Measurements from ENCODE around the gene KIFC1.

The KIFC1 gene

DNA sequence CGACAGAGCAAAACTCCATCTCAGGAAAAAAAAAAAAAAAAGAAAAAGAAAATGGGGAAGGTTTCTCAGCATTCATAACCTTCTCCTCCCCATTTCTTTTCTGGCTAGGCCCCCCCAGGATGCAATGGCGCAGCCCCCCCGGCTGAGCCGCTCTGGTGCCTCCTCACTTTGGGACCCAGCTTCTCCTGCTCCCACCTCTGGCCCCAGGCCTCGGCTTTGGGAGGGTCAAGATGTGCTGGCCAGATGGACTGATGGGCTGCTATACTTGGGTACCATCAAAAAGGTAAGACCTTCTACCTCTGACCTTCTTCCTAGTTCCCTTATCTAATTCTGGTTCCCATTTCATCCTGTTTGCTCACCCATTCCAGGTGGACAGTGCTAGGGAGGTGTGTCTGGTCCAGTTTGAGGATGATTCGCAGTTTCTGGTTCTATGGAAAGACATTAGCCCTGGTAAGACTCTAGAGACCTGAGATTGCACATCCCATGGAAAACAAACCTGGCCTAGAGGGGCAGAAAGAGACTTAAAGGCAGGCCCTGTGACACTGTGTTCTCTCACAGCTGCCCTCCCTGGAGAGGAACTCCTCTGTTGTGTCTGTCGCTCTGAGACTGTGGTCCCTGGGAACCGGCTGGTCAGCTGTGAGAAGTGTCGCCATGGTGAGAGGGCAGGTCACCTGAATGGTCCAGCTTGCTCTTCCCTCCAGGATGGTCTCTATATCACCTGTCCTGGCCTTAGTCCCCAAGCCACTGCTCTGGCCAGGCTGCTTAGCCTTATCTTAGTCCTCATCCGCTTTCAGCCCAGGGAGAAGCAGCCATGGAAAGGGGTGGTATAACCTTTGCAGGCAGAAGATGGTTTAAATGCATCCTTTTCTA lies 20.8 kb downstream of the KIFC1 start:
- DNase-seq = no peak

DNA sequence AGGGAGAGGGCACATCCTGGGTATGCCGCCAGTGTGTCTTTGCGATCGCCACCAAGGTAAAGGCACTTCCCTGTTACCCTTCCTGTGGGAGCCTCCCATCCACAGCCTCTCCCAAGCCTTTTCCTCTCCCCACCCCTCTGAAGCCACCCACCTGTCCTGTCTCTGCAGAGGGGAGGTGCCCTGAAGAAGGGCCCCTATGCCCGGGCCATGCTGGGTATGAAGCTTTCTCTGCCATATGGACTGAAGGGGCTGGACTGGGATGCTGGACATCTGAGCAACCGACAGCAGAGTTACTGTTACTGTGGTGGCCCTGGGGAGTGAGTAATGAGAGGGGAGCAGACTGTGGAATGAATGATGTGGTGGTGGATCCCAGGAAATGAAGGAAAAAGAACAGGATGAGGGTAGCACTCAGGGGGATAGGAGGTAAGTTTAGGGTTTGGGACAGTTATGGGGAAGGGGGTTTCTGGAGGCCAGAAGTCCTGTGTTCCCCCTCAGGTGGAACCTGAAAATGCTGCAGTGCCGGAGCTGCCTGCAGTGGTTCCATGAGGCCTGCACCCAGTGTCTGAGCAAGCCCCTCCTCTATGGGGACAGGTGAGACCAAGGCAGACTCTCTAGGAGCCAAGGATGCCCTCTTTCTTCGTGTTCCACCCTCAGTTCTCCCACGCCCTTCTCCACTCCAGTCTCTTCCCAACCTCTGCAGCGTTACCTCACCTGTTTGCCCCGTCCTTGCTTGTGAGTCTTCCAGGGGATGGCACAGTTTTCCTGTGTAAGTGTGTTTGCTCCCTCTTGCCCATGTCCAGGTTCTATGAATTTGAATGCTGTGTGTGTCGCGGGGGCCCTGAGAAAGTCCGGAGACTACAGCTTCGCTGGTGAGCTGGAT lies 21.9 kb downstream of the KIFC1 start:
- DNase-seq = no peak

DNA sequence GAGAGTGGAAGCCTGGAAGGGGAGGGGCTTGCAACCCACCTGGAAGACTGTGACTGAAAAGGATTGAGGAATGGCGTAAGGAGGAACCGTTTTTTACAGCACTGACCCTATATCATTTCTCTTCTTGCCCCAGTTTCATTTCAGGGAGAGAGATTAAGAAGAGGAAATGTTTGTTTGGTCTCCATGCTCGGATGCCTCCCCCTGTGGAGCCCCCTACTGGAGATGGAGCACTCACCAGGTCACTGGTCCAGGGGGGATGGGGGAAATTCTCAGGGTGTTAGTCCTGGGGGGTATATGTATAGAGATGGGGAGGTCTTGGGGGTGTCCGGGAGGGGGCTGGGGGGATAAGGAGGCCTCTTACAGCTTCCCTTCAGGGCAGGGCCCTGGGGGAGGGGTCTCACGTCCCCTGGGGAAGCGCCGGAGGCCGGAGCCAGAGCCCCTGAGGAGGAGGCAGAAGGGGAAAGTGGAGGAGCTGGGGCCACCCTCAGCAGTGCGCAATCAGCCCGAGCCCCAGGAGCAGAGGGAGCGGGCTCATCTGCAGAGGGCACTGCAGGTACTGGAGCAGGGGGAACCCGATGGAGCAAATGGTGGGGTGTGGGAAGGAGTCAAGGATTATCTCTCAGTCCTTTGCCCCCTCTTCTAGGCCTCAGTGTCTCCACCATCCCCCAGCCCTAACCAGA lies 23.1 kb downstream of the KIFC1 start:
- DNase-seq = no peak

DNA sequence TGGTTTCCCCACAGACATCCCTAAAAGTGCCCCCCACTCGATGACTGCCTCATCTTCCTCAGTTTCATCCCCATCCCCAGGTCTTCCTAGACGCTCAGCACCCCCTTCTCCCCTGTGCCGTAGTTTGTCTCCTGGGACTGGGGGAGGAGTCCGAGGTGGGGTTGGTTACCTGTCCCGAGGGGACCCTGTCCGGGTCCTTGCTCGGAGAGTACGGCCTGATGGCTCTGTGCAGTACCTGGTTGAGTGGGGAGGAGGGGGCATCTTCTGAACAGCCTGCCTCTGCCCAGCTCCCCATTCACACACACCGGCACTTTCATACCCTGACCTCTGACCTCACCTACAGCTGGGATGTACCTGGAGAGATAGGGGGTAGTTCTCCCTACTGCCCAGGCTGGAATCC lies 24.2 kb downstream of the KIFC1 start:
- no peak for DNase-seq

DNA sequence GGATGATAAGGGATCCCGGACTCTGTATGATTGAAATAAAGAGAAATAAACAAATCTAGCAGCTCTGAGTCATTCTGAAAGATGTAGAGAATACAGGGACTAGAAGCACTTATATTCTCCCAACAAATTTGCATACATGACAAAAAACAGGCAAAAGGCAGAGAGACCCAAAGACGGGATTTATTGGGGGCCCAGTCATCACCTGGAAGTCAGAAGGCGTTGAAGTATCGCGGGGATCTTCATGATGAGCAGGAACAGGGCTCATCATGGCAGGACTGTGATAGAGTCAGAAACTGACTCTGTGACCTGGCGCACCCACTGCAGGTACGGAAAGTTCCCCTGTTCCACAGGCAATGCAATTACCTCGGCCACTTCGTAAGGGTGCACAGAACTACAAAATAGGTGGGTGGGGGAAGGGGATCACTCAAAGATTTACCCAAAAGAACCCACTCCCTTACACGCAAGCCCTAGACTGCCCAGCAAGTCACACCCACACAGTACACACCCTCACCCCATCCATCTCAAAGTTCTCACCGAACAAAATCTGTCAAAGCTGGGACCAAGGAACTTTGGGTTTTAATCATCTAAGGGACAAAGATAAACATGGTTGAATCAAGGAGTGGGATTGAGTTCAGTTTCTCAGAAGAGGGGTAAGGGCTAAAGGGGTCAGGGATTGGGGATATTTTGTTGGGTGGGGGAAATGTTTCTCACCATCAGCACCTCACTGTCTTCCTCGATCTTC lies 24.9 kb downstream of the KIFC1 start:
- DNase-seq = no peak

DNA sequence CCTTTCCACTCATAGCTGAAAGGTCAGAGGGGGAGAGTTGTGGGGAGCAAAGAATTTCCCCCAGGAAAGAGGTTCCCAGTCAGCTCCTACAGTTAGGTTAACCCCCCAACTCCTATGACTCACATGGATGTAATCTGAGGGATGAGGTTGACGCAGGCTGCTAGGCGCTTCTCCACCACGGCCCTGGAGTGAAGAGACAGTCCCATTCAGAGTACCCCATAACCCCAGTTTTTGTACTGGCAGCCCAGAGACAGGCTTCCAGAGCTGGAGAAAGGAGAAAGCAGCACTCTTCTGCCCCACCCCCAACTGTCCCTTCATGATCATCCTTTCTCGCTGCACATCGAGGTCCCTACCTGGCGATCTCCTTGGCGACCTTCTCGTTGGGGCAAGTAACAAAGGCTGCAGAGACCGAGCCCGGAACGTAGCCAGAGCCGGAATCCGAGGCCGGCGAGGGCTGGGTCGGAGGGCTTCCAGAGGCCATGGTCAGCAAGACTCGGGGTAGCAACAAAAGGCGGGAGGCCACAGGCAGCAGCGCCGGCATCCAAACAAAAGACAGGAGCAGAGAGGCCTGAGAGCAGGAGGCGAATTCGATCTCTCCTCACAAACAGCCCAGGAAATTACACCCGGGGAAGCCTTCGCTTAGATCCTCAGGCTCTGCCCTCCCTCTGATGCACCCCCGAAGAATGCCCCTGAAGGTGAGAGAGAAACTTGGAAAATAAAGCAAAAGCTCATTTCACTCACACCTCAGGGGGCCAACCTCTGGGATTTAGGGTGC lies 25.7 kb downstream of the KIFC1 start:
- no peak for DNase-seq

DNA sequence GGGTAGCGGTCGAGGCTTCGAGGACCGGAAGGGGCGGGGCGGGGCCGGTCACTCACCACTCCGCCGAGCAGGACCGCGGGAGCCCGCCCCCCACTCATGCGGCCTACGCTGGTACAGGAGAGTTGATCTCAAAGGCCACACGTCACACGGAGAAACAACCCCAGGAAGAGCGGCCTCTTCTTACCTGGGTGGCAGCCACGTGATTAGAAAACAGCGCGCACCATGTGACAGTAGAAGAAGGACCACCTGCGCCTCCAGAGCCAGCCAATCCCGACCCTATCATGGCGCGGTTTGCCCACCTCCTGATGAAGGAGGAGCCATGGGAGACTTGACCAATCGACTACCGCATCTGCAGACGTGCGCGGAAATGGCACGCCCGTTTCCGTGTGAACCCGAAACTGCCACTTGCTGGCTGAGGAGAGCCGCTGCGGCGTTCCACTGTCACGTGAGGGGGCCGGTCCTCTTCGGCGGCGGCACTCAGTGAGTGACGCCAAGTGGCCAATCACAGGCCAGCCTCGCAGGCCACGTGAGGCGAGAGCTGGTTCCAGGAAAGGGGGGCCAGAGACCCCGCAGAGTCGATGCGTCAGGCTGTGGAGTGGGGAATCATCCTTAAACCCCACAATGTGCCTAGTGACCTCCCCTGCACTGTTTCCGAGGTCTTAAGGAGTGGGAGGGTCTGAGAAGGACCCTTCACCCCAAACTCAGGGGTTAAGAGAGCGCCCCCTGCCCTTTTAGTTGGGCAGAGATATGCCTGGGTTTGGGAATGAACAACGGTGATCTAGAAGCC lies 26.5 kb downstream of the KIFC1 start, which contains the start of gene CUTA:
CUTA (minus strand) TSS at position 205 of the 787 bp plus-strand sequence; CDS start at position 98, 107 bp downstream.
- peak; percentile 98 for DNase-seq

DNA sequence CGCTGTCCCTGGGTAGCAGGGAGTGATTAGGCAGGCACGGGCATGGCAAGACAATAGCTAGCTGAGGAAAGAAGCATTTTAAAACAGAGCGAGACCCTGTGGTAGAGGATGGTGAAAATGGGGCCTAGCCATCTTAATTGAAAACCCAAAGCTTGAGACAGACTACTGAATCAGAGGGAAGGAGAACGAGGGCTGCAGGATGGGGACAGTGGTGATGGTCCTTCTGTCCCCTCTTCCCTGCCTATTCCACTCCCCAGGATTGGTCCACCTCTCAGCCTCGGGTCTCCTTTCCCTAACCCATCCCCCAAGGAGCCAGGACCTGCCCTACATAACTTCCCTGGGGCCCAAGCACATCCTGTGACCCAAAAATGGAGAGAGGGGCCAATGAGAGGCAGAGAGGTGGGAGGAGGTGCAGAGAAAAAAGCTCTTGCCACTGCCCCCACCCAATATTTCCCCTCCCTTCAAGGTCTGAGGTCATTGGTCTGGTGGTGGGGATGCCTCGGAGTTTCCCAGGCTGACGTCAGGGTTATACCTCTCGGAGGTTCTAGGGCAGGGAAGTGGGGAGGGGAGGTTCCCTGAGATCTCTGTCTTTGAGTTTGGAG lies 27.2 kb downstream of the KIFC1 start:
- no peak for DNase-seq

DNA sequence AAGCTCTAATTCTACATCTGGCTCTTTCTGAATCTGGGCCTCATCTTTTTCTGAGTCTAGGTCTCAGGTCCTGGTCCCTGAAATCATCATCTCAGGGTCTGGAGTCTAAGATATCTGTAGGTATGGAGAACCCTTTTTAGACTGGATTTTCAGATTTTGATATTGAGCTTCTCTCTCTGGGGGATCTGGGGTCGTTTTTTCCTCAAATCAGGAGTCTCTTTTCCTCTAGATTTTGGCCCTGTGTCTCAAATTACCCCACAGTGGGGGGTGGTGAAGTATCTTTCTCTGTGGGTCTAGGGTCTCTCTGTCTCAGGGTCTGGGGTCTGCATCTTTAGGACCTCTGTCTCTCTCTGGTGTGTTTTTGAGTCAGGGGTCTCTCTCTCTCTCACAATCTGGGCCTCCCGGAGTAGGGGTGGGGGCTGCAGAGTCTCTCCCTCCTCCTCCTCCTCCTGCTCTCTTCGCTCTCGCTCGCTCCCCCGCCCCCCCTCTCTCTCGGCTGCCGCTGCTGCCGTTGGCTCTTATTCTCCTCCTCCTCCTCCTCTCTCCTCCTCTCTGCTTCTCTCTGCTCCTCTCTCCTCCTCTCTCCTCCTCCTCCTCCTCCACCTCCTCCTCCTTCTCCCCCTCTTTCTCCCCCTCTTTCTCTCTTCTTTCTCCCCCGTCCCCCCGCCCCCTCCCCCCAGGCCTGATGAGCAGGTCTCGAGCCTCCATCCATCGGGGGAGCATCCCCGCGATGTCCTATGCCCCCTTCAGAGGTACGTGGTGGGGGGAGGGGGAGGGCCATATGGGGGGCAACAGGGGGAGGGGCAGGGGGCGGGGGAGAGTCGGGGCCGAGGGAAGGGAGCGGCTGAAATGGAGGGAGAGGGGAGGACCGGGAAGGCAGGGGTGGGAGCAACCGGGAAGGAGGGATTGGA lies 28.2 kb downstream of the KIFC1 start, which contains the start of gene SYNGAP1:
SYNGAP1 (plus strand) TSS at position 486 of the 911 bp plus-strand sequence; CDS start at position 686, 200 bp downstream.
- DNase-seq = peak; percentile 74

DNA sequence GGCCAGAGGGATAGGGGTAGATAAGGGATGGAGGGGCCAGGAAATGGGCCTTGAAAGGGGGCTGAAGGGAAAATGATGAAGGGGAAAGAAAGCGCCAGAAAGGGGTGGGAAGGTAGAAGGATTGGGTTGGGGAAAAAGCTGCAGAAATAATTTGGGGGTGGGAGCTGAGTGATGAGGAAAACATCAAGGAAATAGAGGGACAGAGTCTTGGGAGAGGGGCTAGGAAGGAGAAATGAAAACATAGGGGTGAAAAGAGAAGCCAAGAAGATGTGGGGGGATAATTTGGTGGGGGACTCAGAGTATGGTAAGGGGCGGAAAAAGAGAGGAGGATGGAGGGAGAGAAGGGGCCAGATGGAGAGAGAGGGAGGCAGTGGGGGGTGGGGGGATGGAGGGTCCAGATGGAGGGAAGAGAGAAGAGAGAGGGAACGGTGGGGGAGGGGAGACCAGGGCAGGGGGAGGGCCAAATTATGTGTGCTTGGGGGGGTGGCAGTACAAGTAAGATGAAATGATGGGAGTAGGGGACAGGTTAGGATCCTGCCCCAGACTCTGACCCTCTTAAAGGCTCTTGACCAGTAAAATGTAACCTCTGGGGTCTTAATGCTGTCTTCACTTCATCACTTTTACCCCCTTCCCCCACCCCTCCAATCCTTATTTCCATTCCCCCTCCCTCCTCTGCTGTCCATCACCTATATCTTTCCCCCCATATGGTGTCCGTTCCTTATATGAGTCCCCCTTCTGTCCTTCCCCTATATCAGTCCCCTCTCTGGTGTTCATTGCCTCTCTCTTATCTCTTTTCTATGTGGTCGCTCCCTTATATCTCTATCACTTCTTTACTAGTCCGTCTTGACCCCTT lies 29.1 kb downstream of the KIFC1 start:
- peak; percentile 13 for DNase-seq

DNA sequence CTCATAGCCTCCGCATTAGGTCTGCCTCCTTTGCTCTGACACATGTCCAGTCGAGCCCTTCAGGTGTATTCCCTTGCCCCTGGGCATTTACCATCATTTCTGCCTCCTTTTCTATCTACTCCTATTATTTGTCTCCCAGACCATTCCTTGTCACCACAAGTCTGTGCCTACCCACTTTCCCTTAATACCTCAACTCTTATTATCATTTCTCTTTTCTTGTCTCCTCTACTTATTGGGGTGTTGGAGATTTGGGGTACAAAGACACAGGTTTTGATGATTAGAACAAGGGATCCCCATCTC lies 29.7 kb downstream of the KIFC1 start:
- DNase-seq = no peak

DNA sequence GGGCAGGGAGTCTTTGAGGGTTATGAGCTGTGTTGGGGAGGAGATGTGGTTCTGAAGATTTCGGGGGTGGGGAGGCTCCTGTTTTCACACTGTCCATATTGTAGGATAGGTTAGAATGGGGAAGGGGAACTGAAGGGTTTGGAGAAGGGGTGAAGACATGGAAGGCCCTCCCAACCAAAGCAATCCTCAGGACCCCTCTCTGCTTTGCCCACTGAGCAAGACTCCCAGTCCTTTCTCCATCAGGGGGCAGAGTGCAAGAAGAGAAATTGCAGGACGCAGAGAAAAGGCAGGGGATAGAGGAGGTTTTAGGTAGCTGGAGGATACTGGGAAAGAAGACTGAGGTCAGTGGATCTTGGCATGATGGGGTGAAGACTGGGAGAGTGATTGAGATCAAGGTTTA lies 32.2 kb downstream of the KIFC1 start:
- no peak for DNase-seq

DNA sequence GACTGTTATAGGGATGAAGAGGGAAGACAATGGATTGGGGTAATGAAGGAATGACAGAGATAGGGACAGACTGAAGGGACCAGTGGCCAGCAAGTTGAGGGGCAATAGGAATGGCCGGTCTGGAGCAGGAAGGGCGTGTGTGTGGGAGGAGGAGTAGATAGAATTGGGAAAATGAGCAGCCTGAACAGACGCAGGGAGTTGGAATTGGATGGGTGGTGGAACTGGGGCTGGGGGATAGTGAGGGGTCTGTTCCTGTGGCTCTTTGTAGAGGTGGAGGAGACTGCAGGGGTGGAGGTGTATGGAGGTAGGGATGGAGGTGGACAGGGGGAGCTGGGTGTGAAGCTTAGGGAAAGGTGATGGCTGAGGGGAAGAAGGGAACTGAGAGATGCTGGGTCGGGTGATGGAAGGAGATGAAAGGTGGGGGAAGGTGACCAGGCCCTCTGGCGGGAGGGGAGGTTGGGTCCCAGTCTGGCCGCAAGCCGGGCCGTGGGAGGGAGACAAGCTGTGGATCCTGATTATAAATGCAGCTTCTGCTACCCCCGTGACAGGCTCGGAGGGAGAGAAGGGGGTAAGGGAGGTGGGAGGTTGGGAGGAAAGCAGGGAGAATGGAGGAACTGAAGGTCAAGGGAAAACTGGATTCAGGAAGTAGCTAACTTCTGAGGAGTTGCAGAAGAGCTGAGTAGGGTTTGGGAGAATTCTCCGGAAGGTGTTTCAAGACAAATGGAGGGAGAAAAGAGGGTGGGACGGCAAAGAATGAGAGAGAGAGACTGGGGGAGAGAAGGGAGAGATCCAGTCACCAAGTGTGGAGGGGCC lies 33.4 kb downstream of the KIFC1 start:
- DNase-seq = peak; percentile 40

DNA sequence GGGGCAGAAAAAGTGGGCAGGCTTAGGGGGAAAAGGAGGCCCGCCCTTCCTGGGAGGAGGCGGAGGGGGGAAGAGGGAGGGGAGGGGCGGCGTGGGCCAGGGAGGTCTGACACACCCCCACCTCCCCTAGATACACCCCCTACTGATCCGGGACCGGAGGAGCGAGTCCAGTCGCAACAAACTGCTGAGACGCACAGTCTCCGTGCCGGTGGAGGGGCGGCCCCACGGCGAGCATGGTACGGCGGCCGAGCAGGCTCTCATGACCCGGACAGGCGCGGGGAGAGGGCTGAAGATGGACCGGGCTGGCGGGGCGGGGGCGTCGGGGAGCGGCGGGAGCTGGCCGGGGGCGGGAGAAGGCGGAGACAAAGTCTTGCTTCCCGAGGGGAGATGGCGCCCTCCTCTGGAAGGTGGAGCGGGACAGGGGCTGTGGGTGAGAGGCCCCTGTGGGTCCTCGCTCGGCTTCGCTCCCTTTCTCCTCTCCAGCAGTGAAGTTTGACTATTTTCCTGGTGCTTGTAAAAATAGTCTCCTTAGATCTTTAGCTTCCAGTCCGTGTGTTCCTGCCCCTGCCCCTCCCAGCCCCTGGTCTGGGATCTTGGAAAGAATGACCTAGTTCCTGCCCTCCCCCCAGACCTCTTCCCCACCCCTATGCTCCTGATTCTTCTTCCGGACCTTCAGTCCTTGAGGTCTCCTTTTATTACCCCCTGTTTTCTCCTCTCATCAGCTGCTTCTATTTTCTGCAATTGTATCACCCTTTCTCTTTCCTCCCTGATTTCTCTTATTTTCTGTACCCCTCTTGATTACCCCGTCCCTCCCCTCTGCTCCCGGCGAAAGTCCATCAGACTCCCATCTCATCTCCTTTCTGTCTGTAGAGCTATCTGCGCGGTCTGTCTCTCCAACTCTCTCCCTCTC lies 34.3 kb downstream of the KIFC1 start:
- peak; percentile 77 for DNase-seq

DNA sequence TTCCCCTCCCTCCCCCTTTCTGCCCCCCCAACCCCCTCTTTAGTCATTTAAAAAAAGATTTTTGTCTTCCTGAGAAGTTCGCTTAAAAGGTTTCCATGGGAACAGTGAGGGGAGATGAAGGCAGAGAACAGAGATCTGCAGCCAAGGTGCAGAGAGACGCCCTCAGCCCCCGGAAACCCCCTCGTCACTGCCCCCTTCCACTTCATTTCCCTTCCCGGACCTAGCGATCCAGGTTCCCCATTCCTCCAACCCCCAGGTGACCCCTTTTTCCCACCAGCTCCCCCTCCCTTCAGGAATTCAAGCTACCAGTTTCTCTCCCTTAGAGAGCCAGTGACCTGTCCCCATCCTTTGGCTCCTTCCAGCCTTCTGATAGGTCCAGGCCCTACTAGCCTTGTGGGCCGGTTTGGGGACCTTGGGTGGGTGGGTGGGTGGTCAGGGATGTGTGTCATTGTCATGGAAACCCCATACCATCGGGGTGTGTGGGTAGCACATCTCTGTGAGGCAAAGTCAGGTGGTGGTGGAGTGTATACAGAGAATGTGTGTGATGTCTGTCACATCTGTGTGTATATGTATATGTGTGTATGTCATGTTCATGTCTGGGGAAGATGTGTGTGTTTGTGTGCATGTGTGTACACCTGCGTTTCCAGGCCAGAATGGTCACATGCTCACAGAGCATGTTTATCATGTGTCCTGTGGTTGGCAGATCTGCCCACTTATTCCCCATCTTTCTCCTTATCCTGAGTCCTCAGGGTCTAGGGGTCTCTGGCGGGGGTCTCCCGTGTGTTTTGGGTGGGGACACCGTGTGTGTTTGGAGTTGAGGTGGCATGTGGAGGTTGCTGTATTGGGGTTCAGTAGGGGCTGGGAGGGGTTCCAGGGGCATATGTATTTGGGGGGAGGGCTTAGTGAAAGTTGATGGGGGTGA lies 35.2 kb downstream of the KIFC1 start:
- peak; percentile 33 for DNase-seq
